GM18517 (cell line): ENCODE results near the gene MCAM.

Source experiments
- ATAC-seq: cut with Tn5 transposase; IDR thresholded peaks from one replicate; pipeline ENCODE4 v1.9.1; 2021; ENCODE audit warnings: mild to moderate bottlenecking, moderate library complexity; ENCODE audit not compliant: unreplicated experiment

MCAM gene

DNA sequence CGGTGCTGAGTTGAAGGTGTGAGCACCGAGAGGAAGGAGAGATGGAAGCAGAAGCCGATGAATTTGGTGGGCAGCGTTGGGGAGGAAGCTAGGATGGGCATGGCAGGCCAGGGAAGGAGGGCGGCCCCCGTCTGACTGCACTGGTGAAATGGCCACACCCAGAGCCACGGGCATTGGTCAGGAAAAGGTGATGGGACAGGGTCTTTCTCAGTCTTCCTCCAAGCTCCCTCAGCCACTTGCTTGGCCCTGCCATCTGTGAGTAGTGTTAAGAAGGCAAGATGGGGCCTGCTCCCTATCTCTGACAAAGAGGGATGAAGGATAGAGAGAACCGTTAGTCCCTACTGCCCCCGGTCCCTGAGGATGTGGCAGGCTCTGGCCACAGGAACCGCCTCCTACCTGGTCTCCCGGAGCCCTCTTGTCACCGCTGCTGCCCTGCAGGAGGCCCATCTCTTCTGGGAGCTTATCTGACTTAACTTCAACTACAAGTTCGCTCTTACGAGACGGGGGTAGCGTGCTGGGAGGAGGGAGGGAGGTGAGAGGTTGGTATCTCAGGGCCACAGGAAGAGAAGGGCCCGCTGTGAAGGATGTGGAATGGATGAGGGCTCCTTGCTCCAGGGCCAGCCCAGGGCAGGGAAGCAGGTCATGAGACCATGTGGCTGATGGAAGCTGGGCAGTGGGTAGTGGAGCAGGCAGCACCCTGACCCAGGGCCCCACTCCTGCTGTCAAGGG is 6.8 kb downstream of the MCAM start:
- ATAC-seq, result no peak

DNA sequence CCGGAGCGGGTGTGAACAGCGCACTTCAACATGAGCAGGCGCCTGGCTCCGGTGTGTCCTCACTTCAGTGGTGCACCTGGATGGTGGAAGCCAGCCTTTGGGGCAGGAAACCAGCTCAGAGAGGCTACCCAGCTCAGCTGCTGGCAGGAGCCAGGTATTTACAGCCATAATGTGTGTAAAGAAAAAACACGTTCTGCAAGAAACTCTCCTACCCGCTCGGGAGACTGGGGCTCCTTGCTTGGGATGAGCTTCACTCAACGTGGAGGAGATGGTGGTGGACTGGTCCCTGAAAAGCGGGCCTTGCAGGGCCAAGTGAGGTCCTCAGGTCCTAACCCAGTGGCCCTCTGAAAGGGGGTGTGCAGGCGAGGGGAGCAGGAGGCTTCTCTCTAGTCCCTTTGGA is 7.5 kb downstream of the MCAM start:
- ATAC-seq, result no peak

DNA sequence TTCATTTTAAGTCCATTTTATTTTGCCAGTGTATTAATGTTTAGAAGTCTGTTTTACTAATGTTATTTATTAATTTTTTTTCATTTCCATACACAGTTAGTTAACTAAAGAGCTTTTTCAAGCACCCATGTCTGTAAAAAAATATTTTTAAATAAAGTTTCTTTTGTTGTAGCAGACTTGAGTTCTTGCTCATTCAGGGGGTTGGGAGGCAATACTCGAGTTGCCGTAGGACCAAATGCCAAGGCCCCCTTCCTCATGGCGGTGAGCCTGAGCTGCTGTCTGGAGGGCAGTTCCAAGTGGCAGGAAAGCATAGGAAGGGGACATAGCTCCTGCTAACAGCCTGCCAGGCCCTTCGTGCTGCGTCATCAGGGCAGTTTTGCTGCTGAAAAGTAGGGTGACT is 9.0 kb downstream of the MCAM start:
- no peak for ATAC-seq

DNA sequence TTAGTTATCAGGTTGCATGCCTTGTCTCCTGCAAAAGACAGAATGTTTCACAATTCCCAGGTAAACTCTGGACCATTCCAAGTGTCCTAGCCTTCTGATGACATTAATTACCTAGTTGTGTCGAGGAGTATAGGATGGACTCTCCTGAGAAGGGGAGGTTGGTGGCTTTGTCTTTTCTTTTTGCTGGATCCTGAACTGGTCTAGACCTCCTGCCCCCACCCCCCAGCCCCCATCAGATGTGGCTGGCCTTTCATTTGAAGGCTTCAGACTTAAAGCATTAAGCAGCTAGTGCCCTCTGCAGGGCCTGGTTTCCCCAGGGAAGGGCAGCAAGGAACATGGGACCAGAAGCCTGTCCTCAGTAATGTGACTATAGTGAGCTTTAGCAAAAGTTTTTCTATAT is 9.7 kb downstream of the MCAM start:
- no peak for ATAC-seq

DNA sequence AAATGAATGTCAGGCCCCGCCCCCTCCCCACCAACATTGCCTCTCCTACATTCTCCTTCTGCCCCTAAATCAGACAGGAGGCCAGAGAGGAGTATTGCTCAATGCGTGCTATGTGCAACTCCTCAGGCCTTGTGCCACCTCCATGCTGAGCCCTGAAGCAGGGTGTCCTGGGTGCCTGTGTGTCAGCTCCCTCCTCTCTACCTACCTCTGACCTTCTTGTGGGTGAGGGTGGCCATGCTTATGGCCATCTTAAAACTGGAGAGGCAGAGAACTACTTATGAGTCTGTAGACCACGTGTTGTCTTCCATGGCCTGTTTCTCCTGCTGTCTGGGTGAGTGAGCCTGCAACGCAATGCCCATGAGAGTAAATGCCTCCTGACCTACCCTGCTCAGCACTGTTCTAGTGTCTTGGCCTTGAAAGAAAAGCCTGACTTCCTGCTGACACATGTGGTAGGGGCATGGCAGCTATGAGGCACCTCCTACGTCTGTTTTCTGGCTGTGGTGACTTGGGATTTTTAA is 10.5 kb downstream of the MCAM start:
- no peak for ATAC-seq

DNA sequence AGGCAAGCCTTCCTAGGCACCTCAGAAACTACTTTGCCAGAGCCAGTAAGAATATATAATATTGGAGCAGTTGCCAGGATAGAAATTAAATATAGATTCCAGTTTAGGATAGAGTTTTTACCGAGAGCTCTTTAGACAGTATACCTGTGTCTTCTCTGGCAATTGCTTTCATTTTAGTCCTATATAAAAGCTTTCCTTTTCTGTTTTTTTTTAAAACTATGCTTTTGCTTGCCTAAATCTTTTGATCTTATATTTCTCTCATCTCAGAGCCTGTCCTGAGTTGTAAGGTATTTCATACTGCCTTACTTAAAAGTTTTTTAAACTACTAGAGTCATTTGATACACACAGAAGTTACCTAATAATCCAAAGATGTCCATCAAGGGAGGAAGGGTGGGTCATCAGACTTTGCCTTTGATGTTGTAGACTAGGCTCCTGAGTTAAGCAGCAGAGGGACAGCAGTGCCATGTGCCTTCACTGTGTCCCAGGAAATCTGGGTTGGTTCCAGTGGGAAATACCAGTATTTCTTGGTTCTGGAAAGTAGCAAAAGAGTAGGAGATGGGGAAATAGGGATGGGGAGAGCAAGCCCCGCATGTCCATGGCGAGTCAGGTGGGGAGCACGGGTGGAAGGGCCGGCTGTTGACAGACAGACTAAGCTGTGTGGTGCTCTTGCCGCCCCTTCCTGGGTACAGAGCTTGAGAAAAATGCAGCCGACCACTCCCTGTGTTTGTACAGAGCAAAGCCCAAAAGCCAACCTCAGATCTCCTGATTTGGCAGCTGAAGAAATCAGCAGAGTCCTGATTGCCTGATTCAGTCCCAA is 11.2 kb downstream of the MCAM start:
- no peak for ATAC-seq

DNA sequence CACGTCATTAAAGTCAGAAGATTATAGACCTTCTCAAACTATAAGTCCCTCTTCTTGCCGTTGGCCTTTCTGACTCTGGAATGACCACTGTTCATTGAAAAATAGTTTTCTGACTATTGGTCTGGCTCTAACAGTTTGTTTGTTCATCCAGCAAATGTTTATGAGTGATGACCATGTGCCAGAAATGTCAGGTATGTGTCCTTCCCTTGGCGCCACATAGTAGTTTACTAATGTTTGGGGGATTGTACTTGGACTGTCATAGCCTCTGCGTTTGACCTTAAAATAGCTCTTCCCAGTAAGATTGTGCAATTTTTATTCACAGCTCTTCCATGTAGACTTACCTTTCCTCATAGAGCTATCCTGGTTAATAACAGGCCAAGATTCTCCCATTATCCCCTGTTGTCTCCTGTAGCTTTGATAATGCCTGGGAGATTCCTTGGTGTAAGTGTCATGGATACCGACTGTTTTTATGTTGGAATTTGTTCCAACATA is 13.7 kb downstream of the MCAM start:
- ATAC-seq, result no peak

DNA sequence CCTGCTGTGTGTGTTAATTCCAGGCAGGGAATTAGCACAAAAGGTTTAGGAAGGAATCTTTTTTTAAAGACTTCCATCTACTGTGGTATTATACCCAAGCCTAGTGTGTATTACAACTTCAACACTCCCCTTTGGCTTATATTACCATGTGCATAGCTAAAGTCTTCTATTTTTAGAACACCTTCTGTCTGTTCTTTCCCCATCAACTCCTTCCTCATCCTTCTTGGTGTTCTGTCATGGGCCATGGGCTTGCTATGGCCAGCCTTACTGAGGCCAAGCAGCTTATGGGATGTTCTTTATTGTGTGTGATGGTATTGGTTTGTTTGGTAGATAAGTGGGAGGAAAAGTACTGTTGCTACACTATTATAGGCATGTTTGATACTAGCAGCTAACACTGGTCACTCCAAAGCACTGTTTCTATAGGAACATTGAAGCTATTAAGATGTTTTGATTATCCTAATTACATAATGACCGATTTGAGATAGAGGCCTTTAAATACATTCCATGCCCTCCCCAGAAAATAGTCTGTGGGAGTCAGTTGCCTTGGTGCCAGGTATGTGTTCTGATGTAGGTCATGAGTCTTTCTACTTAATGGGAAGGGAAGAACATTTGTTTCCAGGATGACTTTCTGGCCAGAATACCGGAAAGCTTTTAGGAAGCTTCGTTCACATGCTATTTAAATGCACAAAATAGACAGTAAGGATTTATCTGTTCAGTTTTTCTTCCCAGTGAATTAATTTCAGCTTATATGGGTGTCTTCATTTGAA is 16.5 kb downstream of the MCAM start:
- no peak for ATAC-seq

DNA sequence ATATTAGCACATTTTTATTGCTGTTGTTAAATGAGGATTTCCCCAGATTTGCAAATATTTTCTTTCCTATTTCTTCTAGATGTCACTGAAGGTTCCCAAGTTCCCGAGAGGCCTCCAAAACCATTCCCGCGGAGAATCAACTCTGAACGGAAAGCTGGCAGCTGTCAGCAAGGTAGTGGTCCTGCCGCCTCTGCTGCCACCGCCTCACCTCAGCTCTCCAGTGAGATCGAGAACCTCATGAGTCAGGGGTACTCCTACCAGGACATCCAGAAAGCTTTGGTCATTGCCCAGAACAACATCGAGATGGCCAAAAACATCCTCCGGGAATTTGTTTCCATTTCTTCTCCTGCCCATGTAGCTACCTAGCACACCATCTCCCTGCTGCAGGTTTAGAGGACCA is 17.5 kb downstream of the MCAM start:
- ATAC-seq, result no peak

DNA sequence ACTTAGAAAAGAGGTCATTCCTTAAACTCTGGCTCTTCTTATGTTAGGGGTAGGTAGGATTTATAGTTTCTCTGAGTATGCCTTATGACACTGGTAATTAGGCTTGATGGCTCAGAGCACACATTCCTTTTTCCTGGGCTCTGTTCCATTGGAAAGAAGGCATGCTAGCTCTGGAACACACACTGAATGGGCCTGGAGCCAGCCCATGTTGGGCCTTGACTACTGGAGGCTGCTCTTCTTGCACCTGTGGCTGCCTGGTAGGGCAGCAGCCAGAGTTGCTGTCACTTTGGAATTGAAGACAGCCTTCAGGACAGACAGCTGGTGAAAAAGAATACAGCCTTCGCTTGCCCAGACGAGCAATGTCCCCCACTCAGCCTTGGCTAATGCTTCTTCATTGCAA is 18.2 kb downstream of the MCAM start:
- ATAC-seq, result no peak

DNA sequence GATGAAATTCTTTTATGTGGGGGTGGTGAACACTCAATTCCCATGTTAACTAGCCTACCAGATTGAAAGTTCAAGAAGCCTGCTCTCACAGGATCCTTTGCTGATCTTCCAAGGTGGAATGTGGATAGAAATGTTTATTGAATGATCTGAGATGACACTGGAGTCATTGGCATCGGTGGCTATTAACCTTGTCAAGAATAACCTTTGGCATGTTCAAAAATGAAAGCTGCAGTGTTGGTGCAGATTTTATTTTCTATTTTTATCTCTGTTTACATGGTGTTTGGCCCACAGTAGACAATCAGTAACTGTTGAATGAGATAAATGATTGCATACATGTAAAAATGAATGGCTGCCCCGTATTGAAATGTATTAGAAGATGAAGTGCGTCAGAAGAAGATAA is 19.0 kb downstream of the MCAM start:
- ATAC-seq, result no peak

DNA sequence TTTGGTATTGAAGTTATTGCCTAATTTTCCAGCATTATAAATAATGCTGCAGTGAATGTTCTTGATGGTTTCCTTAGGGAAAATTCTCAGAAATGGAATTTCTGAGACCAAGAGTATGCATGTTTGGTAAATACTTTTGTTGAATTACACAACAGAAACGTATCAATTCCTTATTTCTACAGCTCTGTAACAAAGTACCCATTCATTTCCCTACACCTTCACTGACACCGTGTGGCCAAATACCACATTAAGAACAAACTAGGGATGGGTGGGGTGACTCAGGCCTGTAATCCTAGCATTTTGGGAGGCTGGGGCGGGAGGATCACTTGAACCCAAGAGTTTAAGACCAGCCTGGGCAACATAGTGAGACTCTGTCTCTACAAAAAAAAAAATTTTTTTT is 21.8 kb downstream of the MCAM start:
- no peak for ATAC-seq

DNA sequence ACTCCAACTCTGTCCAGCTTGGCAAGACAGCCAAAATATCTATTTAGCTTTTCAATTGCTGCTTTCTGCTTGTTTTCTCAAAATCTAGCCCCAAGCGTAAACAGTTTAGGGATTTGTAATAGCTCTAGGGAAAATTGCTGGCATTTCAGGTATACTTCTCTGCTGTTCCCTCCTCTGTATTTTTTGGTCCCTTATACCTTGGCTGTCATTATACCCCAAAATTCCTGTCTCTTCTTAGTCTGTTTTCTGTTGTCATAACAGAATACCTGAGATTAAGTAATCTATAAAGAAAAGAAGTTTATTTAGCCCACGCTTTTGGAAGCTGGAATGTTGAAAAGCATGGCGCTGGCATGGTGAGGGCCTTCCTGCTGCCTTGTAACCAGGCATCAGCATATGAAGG is 23.5 kb downstream of the MCAM start:
- no peak for ATAC-seq

DNA sequence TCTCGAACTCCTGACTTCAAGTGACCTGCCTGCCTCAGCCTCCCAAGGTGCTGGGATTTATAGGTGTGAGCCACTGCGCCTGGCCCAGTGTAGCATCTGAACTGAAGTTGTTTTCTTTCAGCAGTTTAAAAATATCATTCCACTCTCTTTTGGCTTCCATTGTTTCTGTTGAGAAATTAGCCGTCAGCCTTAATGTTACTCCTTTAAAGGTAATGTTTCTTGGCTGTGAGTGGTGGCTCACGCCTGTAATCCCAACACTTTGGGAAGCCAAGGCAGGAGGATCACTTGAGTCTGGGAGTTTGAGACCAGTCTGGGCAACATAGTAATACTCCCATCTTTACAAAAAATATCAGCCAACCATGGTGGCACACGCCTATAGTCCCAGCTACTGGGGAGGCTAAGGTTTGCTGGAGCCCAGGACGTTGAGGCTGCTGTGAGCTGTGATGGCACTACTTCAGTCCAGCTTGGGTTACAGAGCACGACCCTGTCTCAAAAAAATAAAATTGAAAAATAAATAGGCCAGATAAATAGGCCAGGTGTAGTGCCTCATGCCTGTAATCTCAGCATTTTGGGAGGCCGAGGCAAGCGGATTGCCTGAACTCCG is 25.9 kb downstream of the MCAM start:
- ATAC-seq, result no peak

DNA sequence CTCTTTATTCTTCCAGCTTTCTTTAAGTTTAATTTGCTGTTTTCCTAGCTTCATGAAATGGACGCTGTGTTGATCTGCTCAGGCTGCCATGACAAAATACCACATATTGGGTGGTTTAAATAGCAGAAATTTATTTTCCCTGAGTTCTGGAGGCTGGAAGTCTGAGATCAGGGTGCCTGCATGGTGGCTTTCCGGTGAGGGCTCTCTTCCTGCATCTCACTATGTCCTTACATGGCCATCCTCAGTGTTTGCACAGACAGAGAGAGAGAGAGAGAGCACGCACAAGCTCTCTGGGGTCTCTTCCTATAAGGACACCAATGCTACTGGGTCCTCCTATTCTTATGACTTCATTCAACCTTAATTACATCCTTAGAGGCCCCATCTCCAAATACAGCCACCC is 28.7 kb downstream of the MCAM start:
- no peak for ATAC-seq

DNA sequence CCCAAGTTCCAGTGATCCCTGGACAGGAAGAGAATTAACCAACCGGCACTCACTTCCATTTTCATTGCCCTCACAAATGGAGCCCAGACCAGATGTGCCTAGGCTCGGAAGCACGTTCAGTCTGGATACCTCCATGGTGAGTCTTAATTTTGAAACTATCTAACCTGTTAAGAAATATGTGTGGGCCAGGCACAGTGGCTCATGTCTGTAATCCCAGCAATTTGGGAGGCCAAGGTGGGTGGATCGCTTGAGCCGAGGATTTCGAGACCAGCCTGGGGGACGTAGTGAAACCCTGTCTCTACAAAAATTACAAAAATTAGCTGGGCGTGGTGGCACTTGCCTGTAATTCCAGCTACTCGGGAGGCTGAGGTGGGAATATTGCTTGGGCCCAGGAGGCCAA is 31.5 kb downstream of the MCAM start:
- no peak for ATAC-seq

DNA sequence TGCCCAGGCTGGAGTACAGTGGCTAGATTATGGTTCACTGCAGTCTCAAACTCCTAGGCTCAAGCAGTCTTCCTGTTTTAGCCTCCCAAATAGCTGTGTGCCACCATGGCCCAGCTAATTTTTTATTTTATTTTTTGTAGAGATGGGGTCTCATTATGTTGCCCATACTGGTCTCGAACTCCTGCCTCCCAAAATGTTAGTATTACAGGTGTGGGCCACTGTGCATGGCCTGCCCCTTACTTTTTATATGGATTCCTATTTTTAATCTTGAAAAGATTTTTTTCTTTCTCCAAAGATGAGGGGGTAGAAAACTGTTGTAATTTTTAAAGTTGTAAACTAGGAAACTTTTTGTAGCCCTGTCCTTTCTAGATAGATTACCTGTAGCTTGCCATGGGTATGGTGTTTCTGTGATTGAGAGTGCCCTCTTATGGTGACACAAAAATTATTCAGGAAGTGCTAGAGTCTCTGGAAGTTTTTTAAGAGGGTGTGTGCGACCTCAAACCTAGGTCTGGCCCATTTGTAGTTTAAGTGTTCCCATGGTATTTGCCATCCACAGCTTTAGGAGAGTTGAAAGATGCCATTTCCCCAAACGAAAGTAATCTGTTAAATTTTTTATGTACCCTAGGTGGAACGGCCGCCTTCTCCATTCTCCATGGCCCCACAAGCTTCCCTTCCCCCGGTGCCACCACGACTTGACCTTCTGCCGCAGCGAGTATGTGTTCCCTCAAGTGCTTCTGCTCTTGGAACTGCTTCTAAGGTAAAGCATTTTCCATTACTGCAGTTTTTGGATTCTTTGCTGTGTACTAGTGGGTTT is 32.4 kb downstream of the MCAM start:
- ATAC-seq, result peak; percentile 46

DNA sequence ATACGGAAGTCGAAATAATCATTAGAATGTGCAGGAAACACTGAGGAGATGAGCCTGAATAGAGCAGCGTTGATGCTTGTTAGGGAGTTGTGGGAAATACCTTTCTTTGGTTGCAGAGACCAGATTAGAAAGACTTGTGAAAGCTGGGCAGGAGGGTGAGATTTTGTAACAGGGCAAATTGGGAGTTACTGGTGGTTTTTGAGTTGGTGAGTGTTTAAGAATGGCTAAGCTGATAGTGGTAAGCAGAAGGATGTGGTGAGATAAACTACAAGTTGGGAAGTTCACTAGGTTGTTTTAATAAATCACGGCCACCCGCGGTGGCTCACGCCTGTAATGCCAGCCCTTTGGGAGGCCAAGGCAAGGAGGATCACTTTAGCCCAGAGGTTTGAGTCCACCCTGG is 34.4 kb downstream of the MCAM start:
- ATAC-seq, result no peak

DNA sequence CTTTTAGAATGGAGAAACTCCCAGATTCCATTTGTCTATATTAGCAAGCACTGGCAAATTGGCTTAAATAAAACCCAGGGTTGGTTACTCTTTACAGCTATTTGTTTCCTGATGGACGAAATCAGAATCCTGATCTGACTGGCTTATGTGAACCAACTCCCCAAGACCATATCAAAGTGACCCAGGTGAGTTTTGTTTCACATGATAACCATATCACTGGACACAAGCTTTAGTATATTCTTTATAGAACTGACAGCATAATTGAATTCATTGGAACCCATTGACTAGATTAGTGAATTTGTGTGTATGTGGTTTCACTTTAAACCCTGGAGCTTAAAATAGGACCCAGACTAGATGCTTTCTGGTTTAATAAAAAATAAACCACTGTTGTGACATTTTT is 39.3 kb downstream of the MCAM start:
- no peak for ATAC-seq

DNA sequence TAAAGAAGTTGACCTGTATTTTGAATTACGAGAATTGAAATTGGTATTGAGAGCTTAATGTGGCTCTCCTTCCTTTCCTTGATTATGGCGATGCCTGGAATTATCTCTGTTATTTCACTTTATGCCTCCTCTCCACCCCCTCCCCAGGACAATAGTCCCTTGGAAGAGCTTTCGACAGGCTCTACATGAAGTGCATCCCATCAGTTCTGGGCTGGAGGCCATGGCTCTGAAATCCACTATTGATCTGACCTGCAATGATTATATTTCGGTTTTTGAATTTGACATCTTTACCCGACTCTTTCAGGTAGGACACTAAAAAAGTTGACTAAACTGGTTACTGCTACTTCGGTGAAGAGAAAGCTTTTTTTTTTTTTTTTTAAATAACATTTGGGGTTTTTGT is 43.2 kb downstream of the MCAM start:
- no peak for ATAC-seq
